Subcutaneous adipose tissue (tissue), 4 donors: ENCODE data around the gene DUSP6. TPM values are rescaled to one million over a fixed set of nuclear protein-coding genes. Genes with fewer than 3 reads are reported as not detected.

Source experiments
- total RNA-seq, 4 donors: library from RNA; depleted of rRNA; stranded (reverse); fragments of >200 nt; gene quantifications; one replicate each; pipeline ENCODE4 v1.1.0, GENCODE V29; 2016
- TF ChIP-seq, protein P1 (sequence below): fragments of 450-650 bp; IDR thresholded peaks from one replicate; pipeline ENCODE4 v1.5.1; 2016; ENCODE audit warnings: low read depth, mild to moderate bottlenecking, control low read depth, antibody characterized with exemption, moderate library complexity

The DUSP6 gene
- total RNA-seq, 4 donors from 2014 or later, result 49.4 to 91.8 (median 69.2) TPM

DNA sequence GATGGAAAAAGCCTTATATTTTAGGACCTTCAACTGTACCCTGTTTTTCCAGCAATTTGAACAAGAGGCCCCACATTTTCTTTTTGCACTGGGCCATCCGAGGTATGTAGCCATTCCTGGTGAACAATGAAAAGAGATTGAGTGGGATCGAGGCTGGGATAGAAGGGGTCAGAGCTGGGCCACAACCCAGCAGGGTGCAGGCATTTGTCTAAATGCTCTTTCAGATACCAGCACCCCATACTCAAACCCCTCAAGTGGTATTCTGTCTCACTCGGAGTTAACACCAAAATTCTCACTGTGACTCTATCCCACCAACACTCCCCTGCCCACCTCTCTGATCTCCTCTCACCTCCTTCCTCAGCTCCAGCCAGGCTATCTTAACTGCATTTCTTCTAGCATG lies 26.8 kb downstream of the DUSP6 start:
- TF ChIP-seq, protein P1, sequence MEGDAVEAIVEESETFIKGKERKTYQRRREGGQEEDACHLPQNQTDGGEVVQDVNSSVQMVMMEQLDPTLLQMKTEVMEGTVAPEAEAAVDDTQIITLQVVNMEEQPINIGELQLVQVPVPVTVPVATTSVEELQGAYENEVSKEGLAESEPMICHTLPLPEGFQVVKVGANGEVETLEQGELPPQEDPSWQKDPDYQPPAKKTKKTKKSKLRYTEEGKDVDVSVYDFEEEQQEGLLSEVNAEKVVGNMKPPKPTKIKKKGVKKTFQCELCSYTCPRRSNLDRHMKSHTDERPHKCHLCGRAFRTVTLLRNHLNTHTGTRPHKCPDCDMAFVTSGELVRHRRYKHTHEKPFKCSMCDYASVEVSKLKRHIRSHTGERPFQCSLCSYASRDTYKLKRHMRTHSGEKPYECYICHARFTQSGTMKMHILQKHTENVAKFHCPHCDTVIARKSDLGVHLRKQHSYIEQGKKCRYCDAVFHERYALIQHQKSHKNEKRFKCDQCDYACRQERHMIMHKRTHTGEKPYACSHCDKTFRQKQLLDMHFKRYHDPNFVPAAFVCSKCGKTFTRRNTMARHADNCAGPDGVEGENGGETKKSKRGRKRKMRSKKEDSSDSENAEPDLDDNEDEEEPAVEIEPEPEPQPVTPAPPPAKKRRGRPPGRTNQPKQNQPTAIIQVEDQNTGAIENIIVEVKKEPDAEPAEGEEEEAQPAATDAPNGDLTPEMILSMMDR, result no peak

GRCh38 chr12:89324437-89324836 lies 27.9 kb downstream of the DUSP6 start:
- TF ChIP-seq, protein P1, result no peak

GRCh38 chr12:89323568-89324218 lies 28.6 kb downstream of the DUSP6 start:
- TF ChIP-seq, protein P1, result no peak

DNA sequence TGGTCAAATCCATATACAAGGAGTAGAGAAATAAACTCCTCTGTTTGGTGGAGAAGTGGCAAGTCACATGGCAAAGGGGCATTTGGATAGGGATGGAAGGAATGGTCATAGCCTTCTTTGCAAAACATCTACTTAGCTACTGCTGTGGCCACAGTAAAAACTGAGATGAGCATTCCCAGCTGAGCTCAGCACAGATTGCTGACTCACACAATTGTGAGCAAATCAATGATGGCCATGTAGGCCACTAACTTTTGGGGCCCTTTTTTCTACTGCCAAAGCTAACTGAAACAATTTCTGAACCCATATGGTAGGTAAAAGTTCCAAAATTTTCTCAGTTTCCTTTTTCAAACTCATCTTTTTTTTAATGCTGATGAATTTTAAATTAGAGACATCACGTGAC lies 31.6 kb downstream of the DUSP6 start:
- TF ChIP-seq, protein P1, result no peak

- TF ChIP-seq, protein P1, result no peak
Observed at GRCh38 chr12:89319606-89320005, 32.7 kb downstream of the DUSP6 start.

DNA sequence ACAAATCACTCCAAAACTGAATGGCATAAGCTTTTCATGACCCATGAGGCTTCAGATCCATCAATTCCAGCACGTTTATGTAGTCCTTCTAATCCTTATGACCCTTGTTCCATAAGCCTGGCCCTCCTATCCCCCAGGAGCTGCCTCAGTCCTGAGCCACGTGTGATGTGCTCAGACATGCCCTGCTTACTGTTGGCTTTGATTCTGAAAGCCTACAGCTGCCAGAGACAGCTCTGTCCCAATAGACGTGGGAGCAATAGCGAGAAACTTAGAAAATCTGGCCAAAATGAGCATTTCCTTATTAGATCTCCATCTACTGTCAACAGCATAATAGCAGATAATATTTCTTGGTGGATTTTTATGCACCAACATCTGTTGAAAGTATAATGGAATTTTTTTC lies 33.2 kb downstream of the DUSP6 start:
- TF ChIP-seq, protein P1, result no peak

DNA sequence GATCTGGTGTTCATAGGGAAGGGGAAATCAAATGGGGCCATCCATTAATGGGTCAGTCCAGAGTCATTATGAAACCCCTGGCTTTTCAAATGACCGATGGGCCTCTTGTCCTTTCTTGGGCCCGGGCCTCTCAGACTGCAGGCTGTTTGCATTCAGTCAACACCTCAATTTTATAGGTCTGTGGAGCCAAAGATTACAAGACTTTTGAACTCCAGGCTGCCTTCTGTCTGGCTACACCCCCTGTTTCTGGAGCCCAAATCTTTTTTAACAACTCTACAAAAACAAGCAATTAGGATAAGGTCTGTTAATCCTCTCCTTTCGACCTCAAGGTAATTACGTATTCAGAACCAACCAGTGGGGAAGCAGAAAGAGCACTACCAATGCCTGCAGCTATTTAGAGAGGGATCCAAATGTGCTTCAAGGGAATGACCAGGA lies 35.6 kb downstream of the DUSP6 start:
- TF ChIP-seq, protein P1, result no peak
